ENCODE measurements around the gene KCNJ2.

- TF ChIP-seq CTCF (IDR thresholded peaks at IDR 0.05): no peak
- TF ChIP-seq POLR2A (IDR thresholded peaks at IDR 0.05): no peak
These were observed 31.0 kb upstream of the KCNJ2 start for GRCh38 chr17:70138291-70138865.
